ENCODE measurements around the gene CSNK1A1. TPM values are rescaled to one million over a fixed set of nuclear protein-coding genes. Genes with fewer than 3 reads are reported as not detected.

Gene CSNK1A1
- total RNA-seq, 1 experiment from 2014 or later = 263 TPM

DNA sequence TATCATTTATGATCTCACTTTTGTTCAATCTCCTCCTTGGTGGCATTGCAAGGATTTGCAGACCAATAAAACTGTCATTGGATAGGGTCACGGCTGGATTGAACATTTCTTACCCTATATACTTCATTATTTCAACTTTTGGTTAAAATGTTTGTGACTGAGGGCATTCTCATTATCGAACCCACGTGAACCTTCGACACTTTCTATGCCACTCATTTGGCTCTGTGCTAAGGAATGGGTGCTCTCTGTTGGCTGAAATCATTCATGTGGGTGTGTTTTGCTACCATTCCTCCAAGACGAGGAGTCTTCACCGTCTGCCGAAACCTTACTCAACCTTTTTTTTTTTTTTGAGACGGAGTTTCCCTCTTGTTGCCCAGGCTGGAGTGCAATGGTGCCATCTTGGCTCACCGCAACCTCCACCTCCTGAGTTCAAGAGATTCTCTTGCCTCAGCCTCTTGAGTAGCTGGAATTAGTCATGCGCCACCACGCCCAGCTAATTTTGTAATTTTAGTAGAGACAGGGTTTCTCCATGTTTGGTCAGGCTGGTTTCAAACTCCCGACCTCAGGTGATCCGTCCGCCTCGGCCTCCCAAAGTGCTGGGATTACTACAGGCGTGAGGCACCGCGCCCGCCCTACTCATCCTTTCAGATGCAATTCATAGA, 62.5 kb downstream of the CSNK1A1 start:
- no peak for ATAC-seq
- Histone ChIP-seq H4K20me1 (ENCODE audit: insufficient read depth) (no peaks in the 10 kb centered on the region), H3K9me3 (ENCODE audit: control insufficient read depth in 1 of 2, insufficient read depth in 1 of 2, low read depth in 1 of 2, low read length in 2 of 2) (no peaks in the 10 kb centered on the region), H3K27me3 (ENCODE audit: insufficient read depth, low read length) (no peaks in the 10 kb centered on the region), H2AFZ (ENCODE audit: low read depth, low read length, poor library complexity, severe bottlenecking) (no peak overlapping the region), H3K27ac (ENCODE audit: low read depth, low read length) (no peak overlapping the region), H3K9me2 (ENCODE audit: insufficient read depth) (no peaks in the 10 kb centered on the region), H3K9ac (ENCODE audit: low read length) (no peak overlapping the region), H3K36me3 (ENCODE audit: control insufficient read depth in 1 of 2, insufficient read depth in 2 of 2, low read length in 2 of 2) (no peaks in the 10 kb centered on the region), H3K4me1 (ENCODE audit: control insufficient read depth in 1 of 2, insufficient read depth in 2 of 2, low read length in 2 of 2) (peaks cover 28 to 66% of the 10 kb centered on the region in 2 experiments), H3K79me2 (ENCODE audit: insufficient read depth, low read length) (no peaks in the 10 kb centered on the region), H3K4me3 (replicated peaks in 1 of 2; ENCODE audit: low read depth in 1 of 2, low read length in 2 of 2) (no peak overlapping the region), H3K4me2 (ENCODE audit: low read length) (peak overlapping the region; percentile 49)
- no peak for DNase-seq (ENCODE audit: low read depth, low spot score)
- TF ChIP-seq, protein P1, sequence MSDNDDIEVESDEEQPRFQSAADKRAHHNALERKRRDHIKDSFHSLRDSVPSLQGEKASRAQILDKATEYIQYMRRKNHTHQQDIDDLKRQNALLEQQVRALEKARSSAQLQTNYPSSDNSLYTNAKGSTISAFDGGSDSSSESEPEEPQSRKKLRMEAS (IDR thresholded peaks at IDR 0.05) = 0 out of 2 replicates have a peak, but pooled peaks have one; percentile 22
- TF ChIP-seq POLR2A (IDR thresholded peaks at IDR 0.05; ENCODE audit: borderline replicate concordance, extremely low read depth, insufficient read depth, insufficient read length) = no peak
- TF ChIP-seq POLR2AphosphoS5 (IDR thresholded peaks at IDR 0.05; ENCODE audit: low read depth, low read length) = 0 out of 2 replicates have a peak, but pooled peaks have one; percentile 19
- ChIA-PET CTCF (no interaction called here), POLR2A (no interaction called here), RAD21 (ENCODE audit: low non-redundant PET in 1 of 2, low total read pairs in 2 of 2, uncharacterized antibody in 2 of 2, unreplicated experiment in 2 of 2) (no interaction called here)
- BruUV-seq (replicated peaks) = no TSS peak
- intact Hi-C loops (cut with micrococcal nuclease) = loop anchor here (5.0 kb wide), 1 partner anchor 41 kb away; no protein-coding TSS in a partner anchor

DNA sequence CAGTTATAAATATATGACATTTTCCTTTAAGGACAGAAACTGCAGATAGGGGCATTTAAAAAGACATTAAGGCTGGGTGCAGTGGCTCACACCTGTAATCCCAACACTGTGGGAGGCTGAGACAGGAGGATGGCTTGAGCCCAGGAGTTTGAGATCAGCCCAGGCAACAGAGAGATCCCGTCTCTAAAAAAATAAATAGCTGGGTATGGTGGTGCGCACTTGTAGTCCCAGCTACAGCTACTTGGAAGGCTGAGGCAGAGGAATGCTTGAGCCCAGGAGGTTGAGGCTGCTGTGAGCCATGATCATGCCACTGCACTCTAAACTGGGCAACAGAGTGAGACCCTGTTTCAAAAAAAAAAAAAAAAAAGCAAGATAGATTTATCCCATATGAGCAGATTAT, 63.6 kb downstream of the CSNK1A1 start:
- ChIA-PET CTCF (no interaction called here), RAD21 (ENCODE audit: low non-redundant PET in 1 of 2, low total read pairs in 2 of 2, uncharacterized antibody in 2 of 2, unreplicated experiment in 2 of 2) (no interaction called here), POLR2A (interaction anchor here (1.1 kb wide), 1 partner anchor 11 kb away, joined by 3 read pairs; no protein-coding TSS in a partner anchor)
- Histone ChIP-seq H3K4me3 (replicated peaks in 1 of 2; ENCODE audit: low read depth in 1 of 2, low read length in 2 of 2) (no peak overlapping the region), H3K9ac (ENCODE audit: low read length) (no peak overlapping the region), H3K27ac (ENCODE audit: low read depth, low read length) (no peak overlapping the region), H2AFZ (ENCODE audit: low read depth, low read length, poor library complexity, severe bottlenecking) (no peak overlapping the region), H3K4me1 (ENCODE audit: control insufficient read depth in 1 of 2, insufficient read depth in 2 of 2, low read length in 2 of 2) (peaks cover 28 to 70% of the 10 kb centered on the region in 2 experiments), H3K9me3 (ENCODE audit: control insufficient read depth in 1 of 2, insufficient read depth in 1 of 2, low read depth in 1 of 2, low read length in 2 of 2) (no peaks in the 10 kb centered on the region), H3K36me3 (ENCODE audit: control insufficient read depth in 1 of 2, insufficient read depth in 2 of 2, low read length in 2 of 2) (no peaks in the 10 kb centered on the region), H3K79me2 (ENCODE audit: insufficient read depth, low read length) (no peaks in the 10 kb centered on the region), H3K4me2 (ENCODE audit: low read length) (peak overlapping the region; percentile 70; the same call in 1 of the 2 replicates), H3K9me2 (ENCODE audit: insufficient read depth) (no peaks in the 10 kb centered on the region), H3K27me3 (ENCODE audit: insufficient read depth, low read length) (no peaks in the 10 kb centered on the region), H4K20me1 (ENCODE audit: insufficient read depth) (no peaks in the 10 kb centered on the region)
- no TSS peak for BruUV-seq (replicated peaks)
- DNase-seq (ENCODE audit: low read depth, low spot score) (no peak), ATAC-seq (no peak)
- intact Hi-C loops (cut with micrococcal nuclease) = loop anchor here (5.0 kb wide), 1 partner anchor 40 kb away; no protein-coding TSS in a partner anchor
- no peak for TF ChIP-seq EZH2 (IDR thresholded peaks at IDR 0.05)
- TF ChIP-seq, protein P1 (IDR thresholded peaks at IDR 0.05) = no peak
- no peak for TF ChIP-seq SP1 (IDR thresholded peaks at IDR 0.05; ENCODE audit: low read depth)
- no peak for TF ChIP-seq JUND (IDR thresholded peaks at IDR 0.05)
- no peak for TF ChIP-seq ELF1 (IDR thresholded peaks at IDR 0.05; ENCODE audit: borderline replicate concordance, low read depth)
- TF ChIP-seq, protein P2, sequence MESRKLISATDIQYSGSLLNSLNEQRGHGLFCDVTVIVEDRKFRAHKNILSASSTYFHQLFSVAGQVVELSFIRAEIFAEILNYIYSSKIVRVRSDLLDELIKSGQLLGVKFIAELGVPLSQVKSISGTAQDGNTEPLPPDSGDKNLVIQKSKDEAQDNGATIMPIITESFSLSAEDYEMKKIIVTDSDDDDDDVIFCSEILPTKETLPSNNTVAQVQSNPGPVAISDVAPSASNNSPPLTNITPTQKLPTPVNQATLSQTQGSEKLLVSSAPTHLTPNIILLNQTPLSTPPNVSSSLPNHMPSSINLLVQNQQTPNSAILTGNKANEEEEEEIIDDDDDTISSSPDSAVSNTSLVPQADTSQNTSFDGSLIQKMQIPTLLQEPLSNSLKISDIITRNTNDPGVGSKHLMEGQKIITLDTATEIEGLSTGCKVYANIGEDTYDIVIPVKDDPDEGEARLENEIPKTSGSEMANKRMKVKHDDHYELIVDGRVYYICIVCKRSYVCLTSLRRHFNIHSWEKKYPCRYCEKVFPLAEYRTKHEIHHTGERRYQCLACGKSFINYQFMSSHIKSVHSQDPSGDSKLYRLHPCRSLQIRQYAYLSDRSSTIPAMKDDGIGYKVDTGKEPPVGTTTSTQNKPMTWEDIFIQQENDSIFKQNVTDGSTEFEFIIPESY (IDR thresholded peaks at IDR 0.05; ENCODE audit: extremely low read depth, insufficient replicate concordance, low read length) = no peak
- TF ChIP-seq, protein P3, sequence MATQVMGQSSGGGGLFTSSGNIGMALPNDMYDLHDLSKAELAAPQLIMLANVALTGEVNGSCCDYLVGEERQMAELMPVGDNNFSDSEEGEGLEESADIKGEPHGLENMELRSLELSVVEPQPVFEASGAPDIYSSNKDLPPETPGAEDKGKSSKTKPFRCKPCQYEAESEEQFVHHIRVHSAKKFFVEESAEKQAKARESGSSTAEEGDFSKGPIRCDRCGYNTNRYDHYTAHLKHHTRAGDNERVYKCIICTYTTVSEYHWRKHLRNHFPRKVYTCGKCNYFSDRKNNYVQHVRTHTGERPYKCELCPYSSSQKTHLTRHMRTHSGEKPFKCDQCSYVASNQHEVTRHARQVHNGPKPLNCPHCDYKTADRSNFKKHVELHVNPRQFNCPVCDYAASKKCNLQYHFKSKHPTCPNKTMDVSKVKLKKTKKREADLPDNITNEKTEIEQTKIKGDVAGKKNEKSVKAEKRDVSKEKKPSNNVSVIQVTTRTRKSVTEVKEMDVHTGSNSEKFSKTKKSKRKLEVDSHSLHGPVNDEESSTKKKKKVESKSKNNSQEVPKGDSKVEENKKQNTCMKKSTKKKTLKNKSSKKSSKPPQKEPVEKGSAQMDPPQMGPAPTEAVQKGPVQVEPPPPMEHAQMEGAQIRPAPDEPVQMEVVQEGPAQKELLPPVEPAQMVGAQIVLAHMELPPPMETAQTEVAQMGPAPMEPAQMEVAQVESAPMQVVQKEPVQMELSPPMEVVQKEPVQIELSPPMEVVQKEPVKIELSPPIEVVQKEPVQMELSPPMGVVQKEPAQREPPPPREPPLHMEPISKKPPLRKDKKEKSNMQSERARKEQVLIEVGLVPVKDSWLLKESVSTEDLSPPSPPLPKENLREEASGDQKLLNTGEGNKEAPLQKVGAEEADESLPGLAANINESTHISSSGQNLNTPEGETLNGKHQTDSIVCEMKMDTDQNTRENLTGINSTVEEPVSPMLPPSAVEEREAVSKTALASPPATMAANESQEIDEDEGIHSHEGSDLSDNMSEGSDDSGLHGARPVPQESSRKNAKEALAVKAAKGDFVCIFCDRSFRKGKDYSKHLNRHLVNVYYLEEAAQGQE (IDR thresholded peaks at IDR 0.05; ENCODE audit: low read depth) = no peak
- no peak for TF ChIP-seq CBX3 (IDR thresholded peaks at IDR 0.05; ENCODE audit: low read depth)
- no peak for TF ChIP-seq CEBPB (IDR thresholded peaks at IDR 0.05; ENCODE audit: low read depth)
- no peak for TF ChIP-seq SIN3A (IDR thresholded peaks at IDR 0.05; ENCODE audit: low read depth)
- TF ChIP-seq POLR2A (IDR thresholded peaks at IDR 0.05; ENCODE audit: borderline replicate concordance, extremely low read depth, insufficient read depth, insufficient read length) = no peak
- no peak for TF ChIP-seq FOSL1 (IDR thresholded peaks at IDR 0.05; ENCODE audit: low read depth)
- TF ChIP-seq TCF7L2 (IDR thresholded peaks at IDR 0.05; ENCODE audit: borderline replicate concordance, extremely low read depth, insufficient read depth, insufficient read length) = no peak
